Natural killer cell (primary cell): ENCODE data around the gene EXOC6B. TPM values are rescaled to one million over a fixed set of nuclear protein-coding genes. Genes with fewer than 3 reads are reported as not detected.

Experiments
- ATAC-seq, 3 donors: fragments of 150-1000 bp in 2 of 3; fragments of 200-7000 bp in 1 of 3; cut with Tn5 transposase; 1 replicate in 1 of 3; 2 replicates in 2 of 3; pipeline ENCODE4 v1.10.0; 2021; ENCODE audit warnings: mild to moderate bottlenecking in 2 of 3, moderate library complexity in 2 of 3
- DNase-seq, 2 donors: peaks; one replicate each; pipeline versions ENCODE4 v3.0.0 to v3.0.0-alpha.2; 2013 to 2021; ENCODE audit warnings: mixed read lengths in 1 of 2
- H3K27ac ChIP-seq: one replicate; pipeline ENCODE4 v1.5.1; 2013; ENCODE audit warnings: mild to moderate bottlenecking, low read length
- H3K27me3 ChIP-seq: one replicate; pipeline ENCODE4 v1.6.1; 2013; ENCODE audit warnings: low read length; ENCODE audit not compliant: control insufficient read depth, insufficient read depth
- H3K36me3 ChIP-seq: one replicate; pipeline ENCODE4 v1.6.1; 2013; ENCODE audit warnings: low read length; ENCODE audit not compliant: control insufficient read depth, insufficient read depth
- H3K4me1 ChIP-seq: one replicate; pipeline ENCODE4 v1.6.1; 2013; ENCODE audit warnings: low read length; ENCODE audit not compliant: control insufficient read depth, insufficient read depth
- H3K4me3 ChIP-seq: one replicate; pipeline ENCODE4 v1.5.1; 2013; ENCODE audit warnings: low read length
- H3K9me3 ChIP-seq: one replicate; pipeline ENCODE4 v1.6.1; 2013; ENCODE audit warnings: low read length; ENCODE audit not compliant: control insufficient read depth, insufficient read depth
- H3K27ac Mint-ChIP-seq, 2 donors: one replicate each; pipeline ENCODE4 v1.8.0; 2022; ENCODE audit warnings: mild to moderate bottlenecking in 2 of 2, mixed read lengths in 2 of 2, moderate library complexity in 1 of 2
- H3K27me3 Mint-ChIP-seq, 2 donors: one replicate each; pipeline ENCODE4 v1.8.0; 2022; ENCODE audit warnings: low read depth in 2 of 2, mixed read lengths in 2 of 2
- H3K36me3 Mint-ChIP-seq: one replicate; pipeline ENCODE4 v1.8.0; 2022; ENCODE audit warnings: mixed read lengths
- H3K4me1 Mint-ChIP-seq, 2 donors: one replicate each; pipeline ENCODE4 v1.8.0; 2022; ENCODE audit warnings: mixed read lengths in 2 of 2
- H3K4me3 Mint-ChIP-seq: one replicate; pipeline ENCODE4 v1.8.0; 2022; ENCODE audit warnings: mild to moderate bottlenecking, moderate library complexity, mixed read lengths
- H3K9me3 Mint-ChIP-seq, 2 donors: one replicate each; pipeline ENCODE4 v1.8.0; 2022; ENCODE audit warnings: mixed read lengths in 2 of 2
- CTCF ChIP-seq: fragments of 200-600 bp; IDR thresholded peaks from one replicate; pipeline ENCODE4 v1.8.0; 2022; ENCODE audit warnings: antibody characterized with exemption
- WGBS: methylation state at CpG from one replicate; pipeline ENCODE4 v1.1.7; 2013; ENCODE audit warnings: missing lambda C conversion rate; ENCODE audit not compliant: insufficient coverage; 5-methylcytosine and 5-hydroxymethylcytosine counted together
- intact Hi-C: fragments of 100-400 bp; cut with micrococcal nuclease; formaldehyde crosslinking; loops from one replicate; pipeline ENCODE4 v1.14.2; 2022
- total RNA-seq, 4 donors: library from RNA; stranded (reverse); fragments of 120-200 nt in 1 of 4; gene quantifications; one replicate each; pipeline versions ENCODE4 v1.2.3 to v1.2.4, GENCODE V29; 2013 to 2022

The EXOC6B gene
- total RNA-seq, 3 donors from 2014 or later (not counting 1 experiment from before 2014, with no cell fraction given), result 16.6 to 17.2 (median 17.1) TPM

GRCh38 chr2:72755647-72756423, 70.0 kb downstream of the EXOC6B start:
- TF ChIP-seq CTCF, result no peak
- DNase-seq (no peak), ATAC-seq (no peak)
- intact Hi-C loops, result no loop called here
- no peak overlapping the region for H3K27ac ChIP-seq
- H3K36me3 Mint-ChIP-seq, result no peaks in the 10 kb centered on the region
- H3K27ac Mint-ChIP-seq, result no peak overlapping the region
- H3K27me3 ChIP-seq, result no peaks in the 10 kb centered on the region
- H3K27me3 Mint-ChIP-seq, result no peaks in the 10 kb centered on the region
- no peaks in the 10 kb centered on the region for H3K4me1 ChIP-seq
- H3K9me3 ChIP-seq, result no peaks in the 10 kb centered on the region
- H3K36me3 ChIP-seq, result no peaks in the 10 kb centered on the region
- H3K4me1 Mint-ChIP-seq, result no peaks in the 10 kb centered on the region
- no peak overlapping the region for H3K4me3 Mint-ChIP-seq
- 76% methylated on average over 3 of the region's 4 CpGs for WGBS
- H3K4me3 ChIP-seq, result no peak overlapping the region
- no peaks in the 10 kb centered on the region for H3K9me3 Mint-ChIP-seq

GRCh38 chr2:72754628-72755320, 71.1 kb downstream of the EXOC6B start:
- ATAC-seq, result no peak

GRCh38 chr2:72750977-72751639, 74.7 kb downstream of the EXOC6B start:
- Mint-ChIP-seq H3K36me3 (no peaks in the 10 kb centered on the region), H3K9me3 (no peaks in the 10 kb centered on the region), H3K27me3 (no peaks in the 10 kb centered on the region), H3K4me3 (no peak overlapping the region), H3K27ac (no peak overlapping the region), H3K4me1 (no peaks in the 10 kb centered on the region)
- H3K9me3 ChIP-seq, result no peaks in the 10 kb centered on the region
- H3K4me1 ChIP-seq, result no peaks in the 10 kb centered on the region
- no peak overlapping the region for H3K27ac ChIP-seq
- no peaks in the 10 kb centered on the region for H3K36me3 ChIP-seq
- WGBS, result 98% methylated on average over 3 of the region's 3 CpGs
- no peaks in the 10 kb centered on the region for H3K27me3 ChIP-seq
- TF ChIP-seq CTCF, result no peak
- ATAC-seq (no peak), DNase-seq (no peak)
- intact Hi-C loops, result no loop called here
- H3K4me3 ChIP-seq, result no peak overlapping the region

More at GRCh38 chr2:72754628-72755320, 71.1 kb downstream of the EXOC6B start:
- no peaks in the 10 kb centered on the region for H3K4me1 ChIP-seq
- Mint-ChIP-seq H3K27me3 (no peaks in the 10 kb centered on the region), H3K9me3 (no peaks in the 10 kb centered on the region), H3K4me3 (no peak overlapping the region), H3K4me1 (no peaks in the 10 kb centered on the region), H3K36me3 (no peaks in the 10 kb centered on the region), H3K27ac (no peak overlapping the region)
- H3K36me3 ChIP-seq, result no peaks in the 10 kb centered on the region
- intact Hi-C loops, result no loop called here
- H3K27me3 ChIP-seq, result no peaks in the 10 kb centered on the region
- no peak overlapping the region for H3K4me3 ChIP-seq
- H3K9me3 ChIP-seq, result no peaks in the 10 kb centered on the region
- no peak overlapping the region for H3K27ac ChIP-seq
- no peak for DNase-seq
- no peak for TF ChIP-seq CTCF
- 92% methylated on average over 2 of the region's 3 CpGs for WGBS
